Fibroblast of the aortic adventitia (primary cell): ENCODE measurements around the gene DAPK2. TPM values are rescaled to one million over a fixed set of nuclear protein-coding genes. Genes with fewer than 3 reads are reported as not detected.

ENCODE experiments used
- DNase-seq: peaks from one replicate; pipeline ENCODE4 v3.0.0-alpha.2; 2010; ENCODE audit warnings: low read depth
- H3K4me3 ChIP-seq: 2 replicates; pipeline ENCODE4 v1.5.1; 2011; ENCODE audit warnings: low read depth, mild to moderate bottlenecking, control low read depth, low read length, moderate library complexity
- total RNA-seq: library from RNA; depleted of rRNA; stranded (reverse); fragments of >200 nt; gene quantifications from 2 replicates; pipeline ENCODE4 v1.2.3, GENCODE V29; 2012; ENCODE audit warnings: low replicate concordance
- TF ChIP-seq, protein P1 (sequence below): IDR thresholded peaks from 2 replicates; pipeline ENCODE4 v1.5.1; 2011; ENCODE audit warnings: mild to moderate bottlenecking, low read length, control low read depth, inconsistent platforms; ENCODE audit not compliant: insufficient read depth

DAPK2 gene
- total RNA-seq, 1 donor = 3.7 TPM

DNA sequence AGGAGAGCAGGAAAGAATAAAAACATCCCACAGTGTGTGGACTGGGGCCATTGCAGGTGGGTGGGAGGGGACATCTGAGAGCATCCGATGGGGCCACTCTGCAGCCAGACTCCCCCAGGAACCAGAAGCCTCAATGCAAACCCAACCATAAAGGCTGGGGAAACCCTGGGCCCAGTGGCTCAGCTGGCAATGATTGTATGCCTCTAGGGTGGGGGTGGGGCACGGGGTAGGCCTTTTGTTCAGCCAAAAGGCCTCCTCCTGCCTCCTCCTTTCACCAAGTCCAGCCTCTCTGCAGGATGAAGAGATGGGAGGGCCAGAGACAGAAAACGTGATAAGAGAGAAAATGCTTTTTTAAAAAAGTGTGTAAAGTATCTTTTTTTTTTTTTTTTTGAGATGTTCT lies 167.1 kb downstream of the DAPK2 start:
- H3K4me3 ChIP-seq = no peak overlapping the region
- no peak for DNase-seq
- TF ChIP-seq, protein P1, sequence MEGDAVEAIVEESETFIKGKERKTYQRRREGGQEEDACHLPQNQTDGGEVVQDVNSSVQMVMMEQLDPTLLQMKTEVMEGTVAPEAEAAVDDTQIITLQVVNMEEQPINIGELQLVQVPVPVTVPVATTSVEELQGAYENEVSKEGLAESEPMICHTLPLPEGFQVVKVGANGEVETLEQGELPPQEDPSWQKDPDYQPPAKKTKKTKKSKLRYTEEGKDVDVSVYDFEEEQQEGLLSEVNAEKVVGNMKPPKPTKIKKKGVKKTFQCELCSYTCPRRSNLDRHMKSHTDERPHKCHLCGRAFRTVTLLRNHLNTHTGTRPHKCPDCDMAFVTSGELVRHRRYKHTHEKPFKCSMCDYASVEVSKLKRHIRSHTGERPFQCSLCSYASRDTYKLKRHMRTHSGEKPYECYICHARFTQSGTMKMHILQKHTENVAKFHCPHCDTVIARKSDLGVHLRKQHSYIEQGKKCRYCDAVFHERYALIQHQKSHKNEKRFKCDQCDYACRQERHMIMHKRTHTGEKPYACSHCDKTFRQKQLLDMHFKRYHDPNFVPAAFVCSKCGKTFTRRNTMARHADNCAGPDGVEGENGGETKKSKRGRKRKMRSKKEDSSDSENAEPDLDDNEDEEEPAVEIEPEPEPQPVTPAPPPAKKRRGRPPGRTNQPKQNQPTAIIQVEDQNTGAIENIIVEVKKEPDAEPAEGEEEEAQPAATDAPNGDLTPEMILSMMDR = no peak

DNA sequence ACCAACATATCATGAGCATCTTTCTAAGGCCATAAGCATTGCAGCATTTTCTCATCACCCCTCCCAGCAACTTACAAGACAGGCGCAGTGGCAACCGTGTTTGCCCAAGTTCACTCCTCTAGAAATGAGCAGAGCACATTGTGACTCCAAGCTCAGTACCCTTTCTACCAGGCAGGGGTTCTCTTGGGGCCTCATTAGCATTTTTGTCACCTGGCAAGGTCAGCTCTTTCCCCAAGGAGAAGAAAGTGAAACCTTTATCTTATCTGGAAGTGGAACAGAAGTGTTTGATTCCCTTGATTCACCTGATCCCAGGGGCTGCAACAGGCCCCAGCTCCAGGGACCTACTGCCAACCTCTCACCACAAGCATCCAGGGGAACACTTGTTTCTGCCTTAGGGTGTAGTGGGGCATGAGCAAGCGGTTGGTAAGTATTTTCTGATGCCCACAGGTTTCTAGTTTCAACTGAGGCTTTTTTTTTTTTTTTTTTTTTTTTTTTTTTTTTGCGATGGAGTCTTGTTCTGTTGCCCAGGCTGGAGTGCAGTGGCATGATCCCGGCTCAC lies 168.5 kb downstream of the DAPK2 start:
- DNase-seq = no peak
- TF ChIP-seq, protein P1 = no peak
- H3K4me3 ChIP-seq = no peak overlapping the region

DNA sequence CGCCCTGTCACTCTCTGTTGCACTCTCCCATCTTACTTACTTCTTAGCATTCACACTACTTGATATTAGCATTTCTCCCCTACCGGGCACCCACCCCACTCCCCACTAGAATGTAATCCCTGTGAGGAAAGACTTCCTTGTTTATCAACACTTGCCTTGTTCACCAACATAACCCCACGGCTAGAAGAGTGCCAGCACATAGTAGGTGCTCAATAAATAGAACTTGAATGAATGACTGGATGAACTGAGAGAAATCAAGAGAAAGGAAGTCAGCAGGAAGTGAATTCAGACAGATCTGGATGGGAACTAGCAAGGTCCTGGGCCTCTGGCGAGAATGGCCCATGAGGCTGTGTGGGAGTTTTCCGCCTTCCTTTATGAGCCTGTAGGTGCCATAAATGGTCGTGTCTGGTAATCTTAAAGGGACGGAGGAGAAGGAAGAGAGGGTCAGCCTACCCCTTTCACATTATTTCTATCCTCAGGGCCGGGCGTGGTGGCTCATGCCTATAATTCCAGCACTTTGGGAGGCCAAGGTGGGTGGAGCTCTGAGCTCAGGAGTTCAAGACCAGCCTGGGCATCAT lies 170.1 kb downstream of the DAPK2 start:
- TF ChIP-seq, protein P1 = no peak
- no peak for DNase-seq
- no peak overlapping the region for H3K4me3 ChIP-seq

DNA sequence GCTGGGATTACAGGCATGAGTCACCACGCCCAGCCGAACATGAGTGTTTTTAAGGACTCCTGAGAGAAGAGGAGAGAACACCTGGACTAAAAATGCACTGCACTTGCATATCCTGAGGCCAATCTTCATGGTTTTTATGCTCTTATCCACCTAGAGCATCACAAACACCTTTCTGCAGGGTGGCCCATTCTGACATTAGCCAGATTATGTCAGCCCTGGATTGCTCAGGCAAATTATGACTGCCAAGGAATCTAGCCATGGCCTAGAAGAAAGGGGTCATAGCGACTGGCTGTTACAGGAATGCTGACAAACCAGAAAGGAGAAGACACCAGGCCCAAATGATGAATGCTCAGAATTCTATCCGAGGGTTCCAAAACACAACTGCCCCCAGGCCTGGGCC lies 171.7 kb downstream of the DAPK2 start:
- TF ChIP-seq, protein P1 = no peak
- H3K4me3 ChIP-seq = no peak overlapping the region
- no peak for DNase-seq

DNA sequence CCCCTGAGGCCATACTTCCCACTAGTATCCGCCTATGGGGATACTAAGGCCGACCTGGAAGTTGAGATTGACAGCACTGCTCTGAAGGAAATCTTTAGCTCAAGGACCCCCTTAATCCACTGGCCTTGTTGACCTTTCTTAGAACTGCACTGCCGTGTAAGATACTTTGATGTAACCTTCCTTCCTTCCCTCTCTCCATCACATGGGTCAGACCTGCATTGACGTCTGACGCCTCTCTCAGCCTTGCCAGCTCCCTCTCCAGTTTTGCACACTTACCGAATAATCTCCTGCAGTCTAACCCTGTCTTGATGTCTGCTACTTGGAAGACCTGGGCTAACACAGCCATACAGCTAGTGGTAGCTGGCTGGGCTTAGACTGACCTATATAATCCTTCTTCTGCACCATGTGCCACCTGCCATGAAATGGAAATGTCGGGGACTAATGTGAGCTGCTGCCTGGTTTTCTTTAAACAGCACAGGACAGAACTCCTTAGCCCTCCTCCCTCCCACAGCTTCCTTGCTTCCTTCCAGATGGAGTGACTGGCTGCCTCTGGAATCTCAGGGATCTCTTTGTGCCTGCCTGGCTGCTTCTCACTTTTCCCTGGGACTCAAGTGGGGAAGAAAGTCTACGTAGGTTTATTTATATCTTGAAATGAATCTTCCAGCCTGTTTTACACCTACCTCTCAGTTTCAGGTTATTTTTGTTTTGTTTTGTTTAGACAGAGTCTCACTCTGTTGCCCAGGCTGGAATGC lies 173.3 kb downstream of the DAPK2 start:
- peak; percentile 13 for DNase-seq
- TF ChIP-seq, protein P1 = no peak
- no peak overlapping the region for H3K4me3 ChIP-seq

DNA sequence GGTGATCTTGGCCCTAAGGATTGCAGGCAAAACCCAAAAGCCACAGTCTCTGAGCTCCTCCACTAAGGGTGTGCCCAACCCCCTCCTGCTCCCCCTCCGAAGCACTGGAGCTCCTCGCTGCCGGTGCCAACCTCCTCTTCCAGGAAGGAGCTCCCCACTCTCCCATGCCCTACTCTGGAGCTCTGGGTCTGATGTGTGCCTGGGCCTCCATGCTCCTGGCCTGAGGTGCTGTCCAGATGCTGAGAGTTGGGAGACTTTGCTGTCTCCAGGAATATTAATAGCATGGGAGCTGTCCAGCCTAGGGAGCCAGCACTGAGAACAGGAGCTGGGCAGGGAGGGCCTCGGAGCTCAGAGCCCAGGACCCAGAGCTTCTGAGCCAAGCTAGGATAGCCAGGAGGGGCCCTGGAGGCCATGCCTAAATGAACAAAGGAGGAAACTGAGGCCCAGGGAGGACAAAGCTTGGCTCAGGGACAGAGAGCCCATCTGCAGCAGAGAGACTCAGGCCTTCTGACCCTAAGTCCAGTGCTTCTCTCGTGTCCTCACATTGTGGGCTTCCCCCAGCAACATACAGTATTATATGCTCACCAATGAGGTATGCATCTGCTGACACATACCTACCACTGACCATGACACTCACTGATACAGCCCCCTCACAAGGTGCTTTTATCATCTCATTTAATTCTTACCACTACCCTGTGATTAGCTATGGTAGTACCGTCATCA lies 175.6 kb downstream of the DAPK2 start:
- TF ChIP-seq, protein P1 = no peak
- no peak overlapping the region for H3K4me3 ChIP-seq
- peak; percentile 85 for DNase-seq
